AG08395 (cell line): ENCODE results near the gene CCDC167.
"Not testable (repeated sequence)": the region's sequence is repeated elsewhere in the genome, so short reads cannot be mapped to it uniquely, and the experiment has no call there.

Source experiments
- DNase-seq: peaks from one replicate; pipeline ENCODE4 v3.0.0; 2012; ENCODE audit warnings: mixed read lengths, low spot score

The CCDC167 gene

DNA sequence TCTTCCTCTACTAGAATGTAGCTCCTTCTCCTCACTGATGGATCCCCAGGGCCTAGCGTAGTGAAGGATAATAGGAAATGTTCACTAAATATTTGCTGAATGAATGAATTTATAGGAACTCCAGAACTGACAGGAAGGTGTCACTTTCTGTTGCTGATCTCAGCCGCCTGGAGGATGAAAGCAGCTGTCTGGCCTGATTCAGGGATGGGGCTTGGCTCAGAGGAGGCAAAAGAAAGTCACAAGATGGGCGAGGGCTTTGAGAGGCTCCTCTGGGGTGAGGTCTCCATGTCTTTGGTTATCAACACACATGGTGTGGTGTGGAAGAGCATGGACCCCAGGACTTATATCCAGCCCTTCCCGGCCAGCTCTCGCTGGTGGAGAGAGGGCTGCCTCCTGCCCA lies 11.5 kb upstream of the CCDC167 start:
- DNase-seq: no peak

DNA sequence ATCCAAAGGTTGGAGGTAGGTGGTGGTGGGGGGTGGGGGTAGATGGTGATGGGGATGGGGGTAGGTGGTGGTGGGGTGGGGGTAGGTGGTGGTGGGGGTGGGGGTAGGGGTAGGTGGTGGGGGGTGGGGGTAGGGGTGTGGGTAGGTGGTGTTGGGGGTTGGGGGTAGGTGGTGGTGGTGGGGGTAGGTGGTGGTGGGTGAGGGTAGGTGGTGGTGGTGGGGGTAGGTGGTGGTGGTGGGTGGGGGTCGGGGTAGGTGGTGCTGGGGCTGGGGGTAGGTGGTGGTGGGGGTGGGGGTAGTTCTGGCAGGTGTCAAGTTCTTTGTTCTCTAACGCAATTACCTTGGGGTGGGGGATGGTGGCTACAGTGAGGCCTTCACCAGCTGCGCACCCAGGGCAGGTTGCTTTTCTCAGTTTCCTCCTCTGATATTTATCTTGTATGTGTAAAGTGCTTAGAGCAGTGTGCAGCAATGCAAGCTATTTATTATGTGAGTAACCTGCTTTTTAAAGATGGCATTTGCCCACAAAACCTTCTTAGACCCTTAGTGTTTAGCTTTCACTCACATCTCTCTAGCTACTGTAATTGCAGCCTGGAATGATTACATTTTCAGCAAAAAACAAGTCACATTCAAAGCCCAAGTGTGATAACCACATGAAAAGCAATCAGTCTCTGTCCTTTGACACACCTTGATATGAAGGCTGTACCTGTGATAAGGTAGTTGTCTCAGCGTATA lies 8.2 kb upstream of the CCDC167 start:
- DNase-seq: no peak

DNA sequence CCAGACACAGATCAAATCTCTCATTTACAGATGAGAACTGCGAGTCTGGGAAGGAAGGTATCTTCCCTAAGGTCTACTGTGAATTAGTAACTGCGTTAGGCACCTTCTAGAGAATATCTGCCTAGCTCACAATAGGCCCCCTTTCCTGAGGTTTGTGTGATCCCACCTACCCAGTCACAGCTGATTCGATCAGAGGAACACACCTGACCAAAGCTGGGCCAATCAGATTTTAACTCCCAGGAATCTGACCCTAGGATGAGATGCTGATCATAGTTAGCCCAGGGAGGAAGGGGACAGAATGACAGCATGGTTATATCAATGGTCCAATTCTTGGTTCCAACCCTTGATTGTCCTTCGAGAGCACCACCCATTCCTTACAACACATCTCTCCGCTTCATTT lies 7.4 kb upstream of the CCDC167 start:
- DNase-seq: no peak

DNA sequence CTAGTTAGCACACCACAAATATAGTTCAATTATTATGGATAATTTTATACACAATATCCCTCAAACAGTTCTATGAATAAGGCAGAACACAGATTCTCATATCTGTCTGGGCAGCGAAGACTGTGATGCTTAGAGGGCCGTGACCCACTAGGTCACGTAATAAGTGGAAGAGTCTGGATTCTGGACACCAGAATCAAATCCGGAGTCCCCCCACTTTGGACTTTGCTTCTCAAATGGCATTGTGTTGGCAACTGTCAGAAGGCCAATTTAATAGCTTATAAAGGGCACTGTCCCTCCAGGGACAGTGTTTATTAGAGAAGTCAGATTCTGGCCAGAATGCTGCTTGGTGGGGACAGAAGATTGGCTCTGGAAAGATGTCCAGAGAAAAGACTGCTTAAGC lies 6.8 kb upstream of the CCDC167 start:
- DNase-seq: no peak

DNA sequence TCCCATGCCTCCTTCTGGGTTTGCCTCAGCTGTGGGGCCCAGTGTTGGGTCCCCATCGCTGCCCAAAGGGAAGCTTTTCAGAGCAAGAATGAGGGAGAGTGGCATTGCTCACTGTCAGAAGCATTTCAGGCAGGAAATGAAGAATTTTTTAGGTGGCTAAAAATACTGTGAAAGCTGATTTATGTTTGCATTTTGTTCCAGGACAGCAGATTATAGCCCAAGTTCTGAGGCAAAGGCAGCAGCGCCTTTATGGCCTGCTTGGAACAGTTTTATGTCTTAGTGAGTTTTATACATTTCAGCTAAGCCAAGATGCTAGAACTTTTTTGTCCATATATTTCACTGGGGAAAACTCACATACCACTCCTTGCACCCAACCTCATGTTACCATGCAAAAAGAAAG lies 4.3 kb upstream of the CCDC167 start:
- DNase-seq: no peak

DNA sequence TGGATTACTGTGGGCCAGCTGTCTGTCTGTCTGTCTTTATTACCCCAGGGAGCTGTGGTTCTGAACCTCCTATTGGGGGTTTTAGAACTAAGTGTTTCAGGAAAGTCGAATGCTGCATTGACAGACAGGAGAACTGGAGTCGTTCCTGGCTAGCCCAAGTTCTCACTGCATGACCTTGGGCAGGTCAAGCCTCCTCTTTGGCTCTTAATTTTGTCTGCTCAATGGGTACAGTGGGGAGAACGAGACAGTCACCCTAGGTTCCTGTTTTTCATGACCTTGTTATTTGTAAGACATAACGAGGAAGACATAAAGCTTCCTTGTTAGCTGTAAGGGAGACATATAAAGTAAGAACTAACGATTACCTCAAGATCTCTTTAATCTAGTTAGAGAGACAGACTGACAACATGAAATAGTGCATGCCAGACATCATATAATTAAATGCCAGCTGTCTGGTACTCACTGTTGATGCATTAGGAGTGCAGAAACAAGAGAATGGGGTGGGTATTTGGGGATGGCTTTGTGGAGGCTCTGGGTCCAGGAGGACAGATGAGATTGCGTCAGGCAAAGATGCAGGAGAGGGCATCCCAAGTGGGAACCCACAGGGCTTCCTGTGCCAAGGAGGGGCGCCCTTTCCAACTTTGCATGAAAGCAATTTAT lies 3.7 kb upstream of the CCDC167 start:
- DNase-seq: no peak

DNA sequence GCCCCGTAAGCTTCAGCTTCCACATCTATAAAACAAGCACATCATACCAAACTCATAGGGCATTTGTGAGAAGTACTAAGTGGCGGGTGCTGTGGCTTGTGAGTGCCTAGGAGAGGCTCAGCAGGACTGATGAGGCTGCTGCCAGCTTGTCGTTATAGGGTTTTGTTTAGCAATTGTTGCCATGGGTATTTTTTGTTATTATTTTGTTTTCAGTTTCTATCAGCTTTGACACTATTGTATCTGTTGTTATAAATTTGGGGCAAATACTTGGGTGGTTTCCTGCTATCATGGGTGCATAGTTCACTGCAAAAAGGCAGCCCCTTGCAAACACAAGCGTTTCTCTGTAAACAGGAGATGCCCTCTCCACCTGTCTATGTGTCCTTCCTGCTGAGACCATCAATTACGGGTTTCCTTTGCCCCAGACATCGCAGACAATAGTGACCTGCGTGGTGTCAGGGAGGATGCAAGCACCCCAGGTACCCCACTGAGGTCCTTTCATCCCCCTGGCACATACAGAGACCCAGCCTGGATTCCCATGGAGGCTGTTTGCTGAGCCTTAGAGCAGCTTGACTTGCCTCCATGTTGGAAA lies 3.1 kb upstream of the CCDC167 start:
- no peak for DNase-seq

DNA sequence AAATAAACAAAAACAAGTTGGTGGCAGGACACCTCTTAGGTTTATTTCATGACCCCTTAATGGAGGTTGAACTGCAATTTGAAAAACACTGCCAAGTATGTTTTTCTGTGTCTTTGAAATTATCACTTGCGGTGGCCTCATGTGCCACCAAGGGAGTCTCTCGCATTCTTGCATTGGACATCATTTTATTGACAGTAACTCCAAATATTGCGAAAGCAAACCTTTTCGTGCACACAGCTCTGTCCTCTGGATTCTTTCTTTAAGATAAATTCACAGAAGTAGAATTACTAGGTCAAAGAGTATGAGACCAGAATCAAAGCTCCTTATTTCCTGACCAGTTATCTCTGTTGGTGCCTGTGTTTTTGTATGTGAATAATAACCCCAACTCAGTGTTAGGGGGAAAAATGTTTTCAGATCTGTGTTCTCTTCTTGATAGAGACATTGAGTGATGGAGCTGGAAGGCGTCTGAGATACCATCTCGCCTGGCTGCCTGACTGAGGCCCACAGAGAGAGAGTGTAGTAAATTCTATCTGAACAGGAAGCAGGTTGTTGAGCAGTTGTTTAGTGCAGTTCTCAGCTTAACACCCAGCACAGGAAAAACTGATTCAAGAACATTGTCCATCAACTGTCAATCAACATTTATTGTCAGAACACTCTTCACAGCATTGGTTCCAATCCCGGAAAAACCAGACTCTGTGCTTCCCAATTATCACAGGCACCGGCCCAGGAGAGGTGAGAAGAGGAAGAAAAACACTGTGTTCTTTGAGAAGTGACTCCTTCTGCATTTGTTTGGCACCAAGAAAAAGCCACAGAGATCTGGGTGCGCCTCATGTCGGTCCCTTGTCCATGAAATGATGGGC lies 2.2 kb upstream of the CCDC167 start:
- no peak for DNase-seq

DNA sequence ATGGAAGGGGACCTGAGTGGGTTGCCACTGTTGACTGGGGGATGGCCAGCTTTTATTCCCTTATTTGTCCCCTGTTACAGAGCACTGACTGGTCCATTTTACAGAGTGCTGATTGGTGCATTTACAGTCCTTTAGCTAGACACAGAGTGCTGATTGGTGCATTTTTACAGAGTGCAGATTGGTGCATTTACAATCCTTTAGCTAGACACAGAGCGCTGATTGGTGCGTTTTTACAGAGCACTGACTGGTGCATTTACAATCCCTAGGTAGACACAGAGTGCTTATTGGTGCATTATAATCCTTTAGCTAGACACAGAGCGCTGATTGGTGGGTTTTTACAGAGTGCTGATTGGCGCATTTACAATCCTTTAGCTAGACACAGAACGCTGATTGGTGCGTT lies 1.2 kb upstream of the CCDC167 start:
- DNase-seq: not testable (repeated sequence)

DNA sequence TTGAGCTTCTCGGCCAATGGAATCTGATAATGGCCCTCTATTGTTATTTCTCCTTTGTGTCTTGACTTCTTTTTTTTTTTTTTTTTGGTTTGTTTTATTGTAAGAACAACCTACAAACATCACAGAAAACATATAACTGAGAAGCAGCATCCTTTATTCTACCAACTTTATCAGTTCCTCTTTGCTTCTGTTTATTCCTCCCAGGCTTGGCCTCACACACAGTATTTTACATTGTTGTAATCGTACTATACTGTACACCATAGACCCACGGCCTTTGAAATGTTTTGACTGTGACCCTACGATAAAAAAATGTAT lies 558 bp upstream of the CCDC167 start:
- no peak for DNase-seq

DNA sequence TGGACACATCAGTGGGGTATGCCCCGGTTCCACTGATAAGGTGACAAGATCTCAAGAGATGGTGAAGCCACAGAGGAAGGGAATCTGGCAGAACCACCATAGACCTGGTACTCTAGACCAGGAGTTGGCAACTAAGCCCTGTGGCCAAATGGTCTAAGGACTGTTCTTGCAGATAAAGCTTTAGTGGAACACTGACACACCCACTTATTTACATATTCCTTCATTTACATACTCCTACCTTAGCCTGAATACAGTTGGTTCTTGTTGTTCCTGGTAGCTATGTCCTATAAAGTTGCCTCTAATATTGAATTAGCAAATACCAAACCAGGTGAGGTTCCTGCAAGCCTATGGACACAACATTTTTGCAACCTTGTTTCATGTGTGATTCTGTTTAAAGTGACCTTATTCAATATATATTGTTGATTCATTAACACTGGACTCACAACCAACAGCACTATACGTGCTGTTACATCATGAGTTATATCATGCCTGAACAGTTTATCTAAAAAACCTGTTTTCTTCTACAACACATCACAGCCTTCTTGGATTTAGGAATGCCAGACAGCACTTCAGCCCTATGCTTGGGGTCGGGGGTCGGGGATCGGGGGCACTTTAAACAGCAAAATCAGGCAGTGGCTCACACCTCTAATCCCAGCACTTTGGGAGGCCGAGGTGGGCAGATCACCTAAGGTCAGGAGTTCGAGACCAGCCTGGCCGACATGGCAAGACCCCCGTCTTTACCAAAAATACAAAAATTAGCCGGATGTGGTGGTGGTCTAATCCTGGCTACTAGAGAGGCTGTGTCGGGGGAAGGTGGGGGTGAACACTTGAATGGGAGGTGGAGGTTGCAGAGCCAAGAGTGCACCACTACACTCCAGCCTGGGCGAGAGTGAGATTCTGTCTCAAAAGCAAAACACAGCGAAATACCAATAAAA lies 2.5 kb downstream of the CCDC167 start:
- no peak for DNase-seq

DNA sequence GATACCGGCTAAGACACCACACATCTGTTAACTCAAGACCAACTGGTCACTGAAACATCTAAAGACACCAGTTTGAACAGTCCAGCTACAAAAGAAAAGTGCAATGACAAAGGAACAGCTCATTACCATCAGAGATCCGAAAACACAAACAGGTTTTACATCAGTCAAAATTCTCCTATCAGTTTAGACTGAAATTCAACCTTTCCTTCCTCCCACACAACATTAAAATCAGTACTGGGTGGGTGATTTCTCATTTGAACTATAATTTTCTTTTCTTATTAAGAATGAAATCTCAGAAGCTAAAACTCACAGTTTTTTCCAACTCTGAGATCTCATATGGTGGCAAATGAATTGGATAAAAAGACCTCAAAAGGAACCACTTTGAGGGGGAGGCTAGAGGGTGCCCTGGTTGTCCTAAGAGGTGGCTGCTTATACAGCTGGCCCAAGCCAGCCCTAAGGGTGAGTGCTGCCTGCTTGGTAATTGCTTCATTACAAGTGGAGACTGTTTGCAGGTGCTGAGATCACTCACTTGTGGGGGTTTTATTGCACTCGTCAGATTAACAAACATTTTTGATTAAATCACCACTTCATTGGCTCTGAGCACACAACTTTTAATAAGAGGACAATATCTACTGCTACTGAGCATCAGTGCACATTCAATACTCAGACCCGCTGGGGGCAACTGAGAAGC lies 4.3 kb downstream of the CCDC167 start:
- no peak for DNase-seq

DNA sequence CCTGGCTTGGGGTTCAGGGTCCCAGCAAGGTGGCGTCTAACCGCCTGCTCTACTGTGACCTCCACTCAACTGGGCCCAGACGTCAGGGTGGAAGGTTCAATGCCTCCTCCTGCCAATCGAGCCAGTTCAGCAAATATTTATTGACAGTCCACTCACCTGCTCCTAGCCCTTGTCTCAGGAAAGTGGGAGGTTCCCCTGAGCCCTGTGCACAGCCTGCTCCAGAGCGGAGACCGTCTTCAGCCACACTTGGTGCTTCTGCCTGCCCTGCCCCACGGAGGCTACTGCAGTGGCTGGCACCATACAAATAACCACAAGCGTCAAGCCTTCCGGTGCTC lies 6.1 kb downstream of the CCDC167 start:
- DNase-seq: no peak

DNA sequence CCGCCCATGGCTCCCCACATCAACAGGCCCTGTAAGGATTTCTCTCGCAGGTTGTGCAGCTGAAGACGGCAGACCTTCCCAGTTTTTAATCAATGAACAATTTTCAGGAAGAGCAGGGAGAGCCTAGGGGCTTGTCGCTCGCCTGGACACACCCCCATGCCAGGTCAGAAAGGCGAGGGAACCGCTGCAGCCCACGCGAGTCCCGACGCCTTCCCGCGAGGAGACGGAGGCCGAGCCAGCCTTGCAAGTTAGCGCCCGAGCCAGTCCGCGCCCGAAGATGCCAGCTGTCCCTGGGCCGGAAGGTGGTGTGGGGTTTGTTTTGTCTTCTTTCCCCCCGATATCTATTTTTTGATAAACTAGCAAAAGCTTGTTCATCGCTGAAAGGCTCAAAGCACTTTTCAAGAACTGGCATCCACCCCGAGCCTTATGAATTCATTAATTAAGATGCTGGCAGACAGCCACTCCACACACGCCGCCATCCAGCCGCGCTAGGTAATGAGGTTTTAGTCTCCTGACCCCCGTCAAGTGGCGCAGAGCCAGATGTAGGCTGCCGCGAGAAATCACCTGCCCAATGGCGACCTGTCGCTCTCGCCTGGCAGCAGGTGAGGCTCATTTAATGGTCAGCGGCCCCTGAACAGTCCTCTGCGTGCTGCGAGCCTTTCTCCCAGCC lies 6.6 kb downstream of the CCDC167 start:
- no peak for DNase-seq

DNA sequence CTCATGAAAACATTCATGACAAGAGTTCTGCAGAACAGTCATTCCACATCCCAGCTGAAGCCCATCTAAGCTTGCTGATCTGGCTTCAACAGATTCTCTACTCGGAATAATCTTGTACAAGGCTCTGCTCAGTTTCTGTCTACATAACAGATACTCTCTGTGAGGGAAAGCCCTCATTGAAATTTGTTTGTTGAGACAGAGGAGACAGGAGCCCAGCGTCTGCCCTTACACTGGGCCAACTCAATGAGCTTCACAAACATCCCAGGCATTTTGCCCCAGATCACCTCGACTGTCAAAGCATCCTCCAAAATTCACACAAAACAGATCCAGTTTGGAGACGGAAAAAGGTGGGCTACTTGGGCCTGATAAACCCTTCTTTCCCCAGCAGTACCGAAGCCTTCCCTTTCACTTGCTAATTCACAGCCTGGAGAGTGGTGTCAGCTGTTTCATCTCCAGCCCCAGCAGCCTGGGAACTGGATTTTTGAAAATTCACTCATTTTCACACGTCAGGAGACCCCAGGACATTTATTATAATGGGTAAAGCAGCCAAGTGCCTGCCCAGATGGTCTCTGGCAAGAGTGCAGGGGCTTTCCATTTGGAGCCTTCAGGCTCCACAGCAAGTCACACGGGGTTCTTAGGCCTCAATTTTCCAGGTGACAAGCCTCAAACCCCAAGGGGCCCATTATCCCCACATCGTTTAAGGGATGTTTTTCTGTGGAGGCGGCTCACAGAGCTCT lies 7.3 kb downstream of the CCDC167 start:
- DNase-seq: no peak

DNA sequence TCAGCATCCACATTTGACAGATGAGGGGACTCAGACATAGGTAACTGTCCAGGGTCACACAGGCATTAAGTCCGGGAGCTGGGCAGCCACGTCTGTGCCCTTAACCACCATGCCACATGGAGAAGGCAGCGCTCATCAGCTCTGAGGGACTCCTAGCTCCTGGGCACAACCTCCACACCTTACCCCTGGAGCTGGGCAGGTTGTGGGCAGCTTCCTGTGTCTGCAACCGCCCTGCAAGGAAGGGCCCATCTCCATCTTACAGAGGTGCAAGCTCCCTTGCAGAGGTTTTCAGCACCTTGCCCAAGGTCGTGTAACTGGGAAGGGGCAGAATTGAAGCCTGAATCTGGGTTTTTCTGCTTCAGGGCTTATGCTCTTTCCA lies 7.9 kb downstream of the CCDC167 start:
- DNase-seq: no peak

DNA sequence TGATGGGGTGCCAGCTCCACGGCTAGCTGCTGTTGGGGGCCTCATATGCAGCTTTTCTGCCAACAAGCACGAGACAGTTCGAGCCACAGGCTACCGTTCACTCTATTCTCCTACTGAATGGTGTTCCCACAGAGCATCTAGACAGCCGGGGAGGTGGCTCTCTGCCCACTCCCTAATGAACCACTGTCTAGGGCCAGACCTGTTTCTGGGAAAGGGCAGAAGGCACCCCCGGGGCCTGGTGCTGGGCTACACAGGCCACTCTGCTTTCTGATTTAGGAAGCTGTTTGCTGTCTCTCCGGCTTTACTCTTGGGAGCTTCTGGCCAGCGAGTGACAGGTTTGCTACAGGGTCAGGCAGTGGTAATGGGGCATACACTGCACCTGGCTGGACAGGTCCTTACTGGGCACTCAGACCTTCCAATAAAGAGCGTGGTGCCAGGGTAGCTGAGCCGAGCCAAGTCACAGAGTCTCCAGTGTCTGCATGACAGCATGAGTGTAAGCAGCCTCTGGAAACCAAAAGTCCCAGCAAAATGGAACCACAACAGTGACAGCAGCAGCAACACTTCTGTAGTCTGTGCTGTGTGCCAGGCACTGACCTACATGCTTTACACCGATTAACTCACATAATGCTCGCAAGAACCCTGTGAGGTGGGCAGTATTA lies 8.4 kb downstream of the CCDC167 start:
- DNase-seq: no peak

DNA sequence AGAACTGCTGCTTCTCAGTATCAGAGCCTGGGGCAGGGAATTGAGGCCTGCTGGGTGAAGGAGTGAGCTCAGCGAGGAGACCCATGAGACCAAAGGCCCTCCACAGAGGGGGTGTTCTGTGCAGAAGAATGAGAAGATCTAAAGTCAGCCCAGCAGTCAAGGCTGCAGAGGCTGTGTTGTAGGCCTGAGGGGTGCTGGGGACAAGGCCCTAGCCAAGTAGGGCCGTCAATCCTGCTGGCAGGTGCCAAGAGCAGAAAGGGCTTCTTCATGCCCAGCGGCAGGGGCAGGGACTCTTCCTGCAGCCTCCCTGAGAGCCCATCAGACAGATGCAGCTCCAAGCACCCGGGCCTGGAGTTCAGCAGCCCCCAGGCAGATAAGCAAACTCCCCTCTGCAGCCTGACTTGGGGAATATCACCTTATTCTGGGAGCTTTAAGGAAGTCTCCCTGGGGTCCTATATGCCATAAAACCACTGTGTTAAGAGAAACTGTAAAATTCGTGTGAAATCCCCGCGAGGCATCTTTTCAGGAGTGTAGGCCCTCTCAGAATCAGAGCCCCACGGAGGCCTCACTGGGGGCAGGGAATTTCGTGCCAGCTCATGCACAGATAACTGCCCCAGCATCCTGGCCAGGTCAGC lies 9.0 kb downstream of the CCDC167 start:
- no peak for DNase-seq
